ENCODE results near the gene AGRN. TPM values are rescaled to one million over a fixed set of nuclear protein-coding genes. Genes with fewer than 3 reads are reported as not detected.

Gene AGRN
- total RNA-seq, 1 experiment from 2014 or later, result 134 TPM

GRCh38 chr1:1083416-1084371 is 63.8 kb downstream of the AGRN start:
- H3K27me3 ChIP-seq (ENCODE audit: insufficient read depth, low read length), result no peaks in the 10 kb centered on the region
- H3K4me2 ChIP-seq (ENCODE audit: low read length), result no peak overlapping the region
- H3K4me1 ChIP-seq (ENCODE audit: control insufficient read depth in 1 of 2, insufficient read depth in 2 of 2, low read length in 2 of 2), result peaks cover 10 to 18% of the 10 kb centered on the region in 2 experiments
- no TSS peak for BruUV-seq (replicated peaks)
- ATAC-seq, result no peak
- H3K9me2 ChIP-seq (ENCODE audit: insufficient read depth), result no peaks in the 10 kb centered on the region
- RAD21 ChIA-PET (ENCODE audit: low non-redundant PET in 1 of 2, low total read pairs in 2 of 2, uncharacterized antibody in 2 of 2, unreplicated experiment in 2 of 2), result no interaction called here
- no peak overlapping the region for H3K4me3 ChIP-seq (replicated peaks in 1 of 2; ENCODE audit: low read depth in 1 of 2, low read length in 2 of 2)
- TF ChIP-seq ATF3 (IDR thresholded peaks at IDR 0.05) (no peak), EZH2phosphoT487 (IDR thresholded peaks at IDR 0.05; ENCODE audit: borderline replicate concordance) (no peak), MAX (IDR thresholded peaks at IDR 0.05) (no peak), POLR2A (IDR thresholded peaks at IDR 0.05; ENCODE audit: borderline replicate concordance, extremely low read depth, insufficient read depth, insufficient read length) (no peak), EGR1 (IDR thresholded peaks at IDR 0.05; ENCODE audit: low read depth) (no peak), FOSL1 (IDR thresholded peaks at IDR 0.05; ENCODE audit: low read depth) (no peak), ZNF274 (IDR thresholded peaks at IDR 0.05; ENCODE audit: low read depth, low read length) (no peak), ELF1 (IDR thresholded peaks at IDR 0.05; ENCODE audit: borderline replicate concordance, low read depth) (no peak), REST (IDR thresholded peaks at IDR 0.05; ENCODE audit: low read depth) (no peak), EZH2 (IDR thresholded peaks at IDR 0.05) (no peak), JUND (IDR thresholded peaks at IDR 0.05) (no peak)
- TF ChIP-seq, protein P1, sequence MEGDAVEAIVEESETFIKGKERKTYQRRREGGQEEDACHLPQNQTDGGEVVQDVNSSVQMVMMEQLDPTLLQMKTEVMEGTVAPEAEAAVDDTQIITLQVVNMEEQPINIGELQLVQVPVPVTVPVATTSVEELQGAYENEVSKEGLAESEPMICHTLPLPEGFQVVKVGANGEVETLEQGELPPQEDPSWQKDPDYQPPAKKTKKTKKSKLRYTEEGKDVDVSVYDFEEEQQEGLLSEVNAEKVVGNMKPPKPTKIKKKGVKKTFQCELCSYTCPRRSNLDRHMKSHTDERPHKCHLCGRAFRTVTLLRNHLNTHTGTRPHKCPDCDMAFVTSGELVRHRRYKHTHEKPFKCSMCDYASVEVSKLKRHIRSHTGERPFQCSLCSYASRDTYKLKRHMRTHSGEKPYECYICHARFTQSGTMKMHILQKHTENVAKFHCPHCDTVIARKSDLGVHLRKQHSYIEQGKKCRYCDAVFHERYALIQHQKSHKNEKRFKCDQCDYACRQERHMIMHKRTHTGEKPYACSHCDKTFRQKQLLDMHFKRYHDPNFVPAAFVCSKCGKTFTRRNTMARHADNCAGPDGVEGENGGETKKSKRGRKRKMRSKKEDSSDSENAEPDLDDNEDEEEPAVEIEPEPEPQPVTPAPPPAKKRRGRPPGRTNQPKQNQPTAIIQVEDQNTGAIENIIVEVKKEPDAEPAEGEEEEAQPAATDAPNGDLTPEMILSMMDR (IDR thresholded peaks at IDR 0.05 in 2 of 3, conservative IDR thresholded peaks at IDR 0.05 in 1 of 3; ENCODE audit: borderline replicate concordance in 1 of 3, insufficient read depth in 1 of 3, low read depth in 2 of 3, low read length in 2 of 3), result no peak
- no peak overlapping the region for H3K9ac ChIP-seq (ENCODE audit: low read length)
- intact Hi-C loops (cut with micrococcal nuclease), result no loop called here
- H3K27ac ChIP-seq (ENCODE audit: low read depth, low read length), result no peak overlapping the region
- no peaks in the 10 kb centered on the region for H3K79me2 ChIP-seq (ENCODE audit: insufficient read depth, low read length)
- CTCF ChIA-PET, result no interaction called here
- no peak overlapping the region for H2AFZ ChIP-seq (ENCODE audit: low read depth, low read length, poor library complexity, severe bottlenecking)
- POLR2A ChIA-PET, result no interaction called here
- DNase-seq (ENCODE audit: low read depth, low spot score), result no peak
- no peaks in the 10 kb centered on the region for H4K20me1 ChIP-seq (ENCODE audit: insufficient read depth)
- no peaks in the 10 kb centered on the region for H3K9me3 ChIP-seq (ENCODE audit: control insufficient read depth in 1 of 2, insufficient read depth in 1 of 2, low read depth in 1 of 2, low read length in 2 of 2)
- H3K36me3 ChIP-seq (ENCODE audit: control insufficient read depth in 1 of 2, insufficient read depth in 2 of 2, low read length in 2 of 2), result no peaks in the 10 kb centered on the region

Measured in HCT116 (cell line).